Measurements from ENCODE around the gene PTPRG.

PTPRG gene

GRCh38 chr3:61944726-61945125, 383.4 kb downstream of the PTPRG start:
- TF ChIP-seq CTCF (IDR thresholded peaks at IDR 0.05; ENCODE audit: low read depth, low read length, poor library complexity, severe bottlenecking) (no peak), EZH2phosphoT487 (IDR thresholded peaks at IDR 0.05; ENCODE audit: borderline replicate concordance, low read length) (no peak)
- Histone ChIP-seq H3K9me3 (ENCODE audit: control insufficient read depth, insufficient read depth, low read length) (no peaks in the 10 kb centered on the region; the same call in 1 of the 2 replicates), H3K36me3 (ENCODE audit: control insufficient read depth, low read length) (no peaks in the 10 kb centered on the region), H4K20me1 (ENCODE audit: control insufficient read depth, insufficient read depth, low read depth, low read length) (no peaks in the 10 kb centered on the region), H3K27ac (ENCODE audit: low read depth, low read length) (no peak overlapping the region), H3K4me3 (ENCODE audit: low read length) (no peak overlapping the region), H3K27me3 (ENCODE audit: control insufficient read depth, low read length) (no peaks in the 10 kb centered on the region), H3K79me2 (ENCODE audit: control insufficient read depth, low read length) (no peaks in the 10 kb centered on the region), H3F3A (ENCODE audit: control insufficient read depth, insufficient read depth) (no peaks in the 10 kb centered on the region), H3K4me2 (ENCODE audit: low read length) (no peak overlapping the region), H3K4me1 (ENCODE audit: control insufficient read depth, low read length) (no peaks in the 10 kb centered on the region), H3K9me2 (replicated peaks; ENCODE audit: control insufficient read depth, low read length) (no peaks in the 10 kb centered on the region)

- H3K79me2 ChIP-seq (ENCODE audit: control insufficient read depth, low read length) = no peaks in the 10 kb centered on the region
- H3K36me3 ChIP-seq (ENCODE audit: control insufficient read depth, low read length) = no peaks in the 10 kb centered on the region
- H3K27me3 ChIP-seq (ENCODE audit: control insufficient read depth, low read length) = no peaks in the 10 kb centered on the region
- H3K9me3 ChIP-seq (ENCODE audit: control insufficient read depth, insufficient read depth, low read length) = no peaks in the 10 kb centered on the region; the same call in 1 of the 2 replicates
- TF ChIP-seq EZH2phosphoT487 (IDR thresholded peaks at IDR 0.05; ENCODE audit: borderline replicate concordance, low read length) (no peak), CTCF (IDR thresholded peaks at IDR 0.05; ENCODE audit: low read depth, low read length, poor library complexity, severe bottlenecking) (no peak)
- no peaks in the 10 kb centered on the region for H3F3A ChIP-seq (ENCODE audit: control insufficient read depth, insufficient read depth)
- no peaks in the 10 kb centered on the region for H3K4me1 ChIP-seq (ENCODE audit: control insufficient read depth, low read length)
- no peak overlapping the region for H3K4me3 ChIP-seq (ENCODE audit: low read length)
- no peaks in the 10 kb centered on the region for H3K9me2 ChIP-seq (replicated peaks; ENCODE audit: control insufficient read depth, low read length)
- H3K27ac ChIP-seq (ENCODE audit: low read depth, low read length) = no peak overlapping the region
- no peak overlapping the region for H3K4me2 ChIP-seq (ENCODE audit: low read length)
- H4K20me1 ChIP-seq (ENCODE audit: control insufficient read depth, insufficient read depth, low read depth, low read length) = no peaks in the 10 kb centered on the region
Observed at GRCh38 chr3:61945657-61946056, 384.3 kb downstream of the PTPRG start.

- Histone ChIP-seq H3K9me3 (ENCODE audit: control insufficient read depth, insufficient read depth, low read length) (no peaks in the 10 kb centered on the region; the same call in 1 of the 2 replicates), H3K4me2 (ENCODE audit: low read length) (no peak overlapping the region), H3K4me3 (ENCODE audit: low read length) (no peak overlapping the region), H3K9me2 (replicated peaks; ENCODE audit: control insufficient read depth, low read length) (no peaks in the 10 kb centered on the region), H3K27ac (ENCODE audit: low read depth, low read length) (no peak overlapping the region), H3F3A (ENCODE audit: control insufficient read depth, insufficient read depth) (no peaks in the 10 kb centered on the region), H3K27me3 (ENCODE audit: control insufficient read depth, low read length) (0 out of 2 replicates have a peak, but pooled peaks cover 2% of the 10 kb centered on the region), H3K4me1 (ENCODE audit: control insufficient read depth, low read length) (no peaks in the 10 kb centered on the region), H3K79me2 (ENCODE audit: control insufficient read depth, low read length) (no peaks in the 10 kb centered on the region), H4K20me1 (ENCODE audit: control insufficient read depth, insufficient read depth, low read depth, low read length) (no peaks in the 10 kb centered on the region), H3K36me3 (ENCODE audit: control insufficient read depth, low read length) (no peaks in the 10 kb centered on the region)
- TF ChIP-seq CTCF (IDR thresholded peaks at IDR 0.05; ENCODE audit: low read depth, low read length, poor library complexity, severe bottlenecking) = no peak
- no peak for TF ChIP-seq EZH2phosphoT487 (IDR thresholded peaks at IDR 0.05; ENCODE audit: borderline replicate concordance, low read length)
Observed at GRCh38 chr3:61946570-61947324, 385.4 kb downstream of the PTPRG start.

Measured in DOHH2 (cell line).